ENCODE measurements around the gene CMPK1. TPM values are rescaled to one million over a fixed set of nuclear protein-coding genes. Genes with fewer than 3 reads are reported as not detected.

Gene CMPK1
- total RNA-seq, 1 experiment from 2014 or later: 36.3 TPM

- TF ChIP-seq MLX (CRISPR knock-in tag; IDR thresholded peaks at IDR 0.05) (no peak), ELF4 (CRISPR knock-in tag; IDR thresholded peaks at IDR 0.05; ENCODE audit: low read depth) (no peak), NR1H2 (CRISPR knock-in tag; IDR thresholded peaks at IDR 0.05) (no peak), SP1 (CRISPR knock-in tag; conservative IDR thresholded peaks at IDR 0.05) (peak; percentile 48; the same call in 1 of the 2 replicates), MXD4 (CRISPR knock-in tag; IDR thresholded peaks at IDR 0.05; ENCODE audit: borderline replicate concordance) (no peak), IRF2 (CRISPR knock-in tag; IDR thresholded peaks at IDR 0.05; ENCODE audit: borderline replicate concordance, low read depth) (no peak), MAX (CRISPR knock-in tag; IDR thresholded peaks at IDR 0.05) (no peak; the same call in 1 of the 2 replicates), OVOL2 (CRISPR knock-in tag; IDR thresholded peaks at IDR 0.05; ENCODE audit: borderline replicate concordance) (no peak), KAT7 (CRISPR knock-in tag; IDR thresholded peaks at IDR 0.05; ENCODE audit: borderline replicate concordance) (no peak), GRHL2 (CRISPR knock-in tag; IDR thresholded peaks at IDR 0.05; ENCODE audit: insufficient replicate concordance, severe bottlenecking) (no peak), FOXP1 (CRISPR knock-in tag; IDR thresholded peaks at IDR 0.05; ENCODE audit: borderline replicate concordance) (peak; percentile 59; the same call in 1 of the 2 replicates), ARID4B (CRISPR knock-in tag; IDR thresholded peaks at IDR 0.05; ENCODE audit: borderline replicate concordance) (peak; percentile 65; the same call in 1 of the 2 replicates), ZMAT4 (CRISPR knock-in tag; IDR thresholded peaks at IDR 0.05) (no peak), ZNF317 (CRISPR knock-in tag; IDR thresholded peaks at IDR 0.05; ENCODE audit: borderline replicate concordance, low read depth) (no peak), E2F4 (CRISPR knock-in tag; IDR thresholded peaks at IDR 0.05; ENCODE audit: borderline replicate concordance, low read depth) (peak; percentile 24; the same call in 1 of the 2 replicates), CBFB (CRISPR knock-in tag; IDR thresholded peaks at IDR 0.05; ENCODE audit: low read depth) (no peak), ZNF263 (CRISPR knock-in tag; IDR thresholded peaks at IDR 0.05; ENCODE audit: low read depth) (no peak), ESRRA (CRISPR knock-in tag; IDR thresholded peaks at IDR 0.05; ENCODE audit: borderline replicate concordance) (0 out of 2 replicates have a peak, but pooled peaks have one; percentile 50), PRRX2 (CRISPR knock-in tag; IDR thresholded peaks at IDR 0.05) (no peak), ZNF138 (CRISPR knock-in tag; conservative IDR thresholded peaks at IDR 0.05) (no peak), JUN (CRISPR knock-in tag; IDR thresholded peaks at IDR 0.05) (0 out of 2 replicates have a peak, but pooled peaks have one; percentile 39), E2F1 (CRISPR knock-in tag; IDR thresholded peaks at IDR 0.05) (no peak), FOXJ3 (CRISPR knock-in tag; IDR thresholded peaks at IDR 0.05; ENCODE audit: borderline replicate concordance) (no peak), CDX4 (CRISPR knock-in tag; IDR thresholded peaks at IDR 0.05; ENCODE audit: borderline replicate concordance) (no peak), FOXP4 (CRISPR knock-in tag; IDR thresholded peaks at IDR 0.05) (no peak), ZNF232 (CRISPR knock-in tag; IDR thresholded peaks at IDR 0.05) (no peak)
These were observed 553 bp downstream of the CMPK1 start (continued) for GRCh38 chr1:47333922-47334764.

Measured in WTC11 (cell line).